HG03442 (cell line): ENCODE measurements around the gene RIPOR2.

ENCODE experiments used
- ATAC-seq: cut with Tn5 transposase; IDR thresholded peaks from one replicate; pipeline ENCODE4 v1.9.1; 2021; ENCODE audit warnings: mild to moderate bottlenecking, moderate library complexity; ENCODE audit not compliant: unreplicated experiment

Gene RIPOR2

GRCh38 chr6:24824142-24824938, 111.4 kb downstream of the RIPOR2 start:
- ATAC-seq: no peak

- no peak for ATAC-seq
Observed at GRCh38 chr6:24823185-24823584, 112.6 kb downstream of the RIPOR2 start.

- ATAC-seq: no peak
Observed at GRCh38 chr6:24822696-24823095, 113.1 kb downstream of the RIPOR2 start.

GRCh38 chr6:24821860-24822444, 113.8 kb downstream of the RIPOR2 start:
- ATAC-seq: no peak

GRCh38 chr6:24818346-24818745, 117.4 kb downstream of the RIPOR2 start:
- ATAC-seq: no peak

- ATAC-seq: no peak
Observed at GRCh38 chr6:24809728-24810127, 126.0 kb downstream of the RIPOR2 start.

- no peak for ATAC-seq
Observed at GRCh38 chr6:24807584-24807983, 128.2 kb downstream of the RIPOR2 start.

- no peak for ATAC-seq
Observed at GRCh38 chr6:24802271-24803059, 133.3 kb downstream of the RIPOR2 start.

- no peak for ATAC-seq
Observed at GRCh38 chr6:24799541-24799915, 136.2 kb downstream of the RIPOR2 start.

GRCh38 chr6:24798740-24799540, 136.8 kb downstream of the RIPOR2 start, which contains the start of gene ARMH2:
Gene ARMH2 (minus strand): TSS chr6:24798917. CDS start chr6:24798857, 60 bp downstream.
- ATAC-seq: no peak

GRCh38 chr6:24797596-24798216, 138.1 kb downstream of the RIPOR2 start:
- ATAC-seq: no peak

GRCh38 chr6:24796616-24797290, 139.0 kb downstream of the RIPOR2 start:
- no peak for ATAC-seq

GRCh38 chr6:24795106-24795505, 140.7 kb downstream of the RIPOR2 start:
- ATAC-seq: no peak

- ATAC-seq: no peak
Observed at GRCh38 chr6:24788031-24788665, 147.6 kb downstream of the RIPOR2 start.

- no peak for ATAC-seq
Observed at GRCh38 chr6:24780206-24780605, 155.6 kb downstream of the RIPOR2 start.

GRCh38 chr6:24779416-24780016, 156.2 kb downstream of the RIPOR2 start:
- no peak for ATAC-seq

- ATAC-seq: no peak
Observed at GRCh38 chr6:24778878-24779277, 156.9 kb downstream of the RIPOR2 start.

GRCh38 chr6:24778121-24778520, 157.6 kb downstream of the RIPOR2 start:
- ATAC-seq: no peak

- no peak for ATAC-seq
Observed at GRCh38 chr6:24777227-24777626, 158.5 kb downstream of the RIPOR2 start.
